HUES64 (cell line): ENCODE data around the gene TAF5.

Experiments used
- H3K27ac ChIP-seq: 2 replicates; pipeline ENCODE4 v1.7.0; 2013; ENCODE audit warnings: low read depth, low read length, inconsistent platforms
- H3K27me3 ChIP-seq: 2 replicates; pipeline ENCODE4 v1.6.1; 2013; ENCODE audit warnings: mild to moderate bottlenecking, low read length; ENCODE audit not compliant: insufficient read depth
- H3K36me3 ChIP-seq: 2 replicates; pipeline ENCODE4 v1.6.1; 2013; ENCODE audit warnings: mild to moderate bottlenecking, low read length; ENCODE audit not compliant: insufficient read depth
- H3K4me1 ChIP-seq: 2 replicates; pipeline ENCODE4 v1.6.1; 2013; ENCODE audit warnings: mild to moderate bottlenecking, low read length, moderate library complexity; ENCODE audit not compliant: insufficient read depth
- H3K4me3 ChIP-seq: 2 replicates; pipeline ENCODE4 v1.5.1; 2013; ENCODE audit warnings: mild to moderate bottlenecking, low read length, moderate library complexity
- H3K9ac ChIP-seq: 2 replicates; pipeline ENCODE4 v1.6.1; 2013; ENCODE audit warnings: mild to moderate bottlenecking, low read depth, low read length
- H3K9me3 ChIP-seq: 2 replicates; pipeline ENCODE4 v1.6.1; 2013; ENCODE audit warnings: low read depth, low read length; ENCODE audit not compliant: insufficient read depth
- WGBS: fragments of 150-250, 120-280 bp; methylation state at CpG from one replicate; pipeline ENCODE4 v1.1.7; 2013; ENCODE audit warnings: missing lambda C conversion rate; 5-methylcytosine and 5-hydroxymethylcytosine counted together

The TAF5 gene

DNA sequence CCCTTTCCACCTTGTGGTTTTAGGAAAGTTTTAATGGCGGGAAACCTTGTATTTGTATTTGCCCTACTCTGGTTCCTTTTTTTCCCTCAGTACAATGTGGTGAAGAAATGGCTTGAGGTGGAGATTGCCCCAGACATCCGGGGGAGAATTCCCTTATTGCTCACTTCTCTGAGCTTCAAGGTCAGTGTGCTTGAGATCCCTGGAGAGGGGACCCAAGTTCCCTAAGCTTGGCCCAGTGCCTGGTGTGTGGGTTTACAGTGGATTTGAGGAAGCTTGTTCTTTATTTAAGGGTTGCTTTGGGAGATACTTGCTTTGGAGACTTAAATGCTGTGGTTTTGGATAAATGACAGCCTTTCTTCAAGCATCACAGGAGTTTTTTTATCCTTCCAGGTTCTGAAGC is 66.1 kb downstream of the TAF5 start:
- no peak overlapping the region for H3K9ac ChIP-seq
- H3K4me3 ChIP-seq, result no peak overlapping the region
- H3K36me3 ChIP-seq, result peaks cover 96% of the 10 kb centered on the region
- WGBS, result 97% methylated on average over 2 of the region's 2 CpGs
- no peaks in the 10 kb centered on the region for H3K27me3 ChIP-seq
- no peak overlapping the region for H3K27ac ChIP-seq
- no peaks in the 10 kb centered on the region for H3K9me3 ChIP-seq
- H3K4me1 ChIP-seq, result no peaks in the 10 kb centered on the region
